ENCODE results near the gene FOXJ3.

Gene FOXJ3

DNA sequence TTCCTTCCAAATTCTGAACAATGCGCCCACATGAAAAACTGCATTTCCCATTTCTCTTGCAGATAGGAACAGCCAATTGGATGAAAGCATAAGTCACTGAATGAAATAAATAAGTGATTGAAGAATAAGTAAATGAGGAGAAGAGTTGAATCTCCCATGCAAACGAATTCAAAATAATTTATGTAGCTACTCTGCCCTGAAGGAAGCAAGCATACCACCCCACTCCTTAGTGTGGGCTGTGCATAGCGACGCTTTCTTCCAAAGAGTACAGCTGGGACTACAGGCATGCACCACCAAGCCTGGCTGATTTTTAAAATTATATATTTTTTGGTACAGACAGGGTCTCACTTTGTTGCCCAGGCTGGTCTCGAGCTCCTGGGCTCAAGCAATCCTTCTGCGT lies 29.1 kb upstream of the FOXJ3 start:
- Histone ChIP-seq H3K4me3 (ENCODE audit: low read depth, low read length) (no peak overlapping the region), H3K27me3 (ENCODE audit: insufficient read depth, low read depth, severe bottlenecking) (no peaks in the 10 kb centered on the region), H3K27ac (no peak overlapping the region), H3K36me3 (no peaks in the 10 kb centered on the region), H3K9me3 (ENCODE audit: severe bottlenecking) (no peaks in the 10 kb centered on the region)
- TF ChIP-seq, protein P1, sequence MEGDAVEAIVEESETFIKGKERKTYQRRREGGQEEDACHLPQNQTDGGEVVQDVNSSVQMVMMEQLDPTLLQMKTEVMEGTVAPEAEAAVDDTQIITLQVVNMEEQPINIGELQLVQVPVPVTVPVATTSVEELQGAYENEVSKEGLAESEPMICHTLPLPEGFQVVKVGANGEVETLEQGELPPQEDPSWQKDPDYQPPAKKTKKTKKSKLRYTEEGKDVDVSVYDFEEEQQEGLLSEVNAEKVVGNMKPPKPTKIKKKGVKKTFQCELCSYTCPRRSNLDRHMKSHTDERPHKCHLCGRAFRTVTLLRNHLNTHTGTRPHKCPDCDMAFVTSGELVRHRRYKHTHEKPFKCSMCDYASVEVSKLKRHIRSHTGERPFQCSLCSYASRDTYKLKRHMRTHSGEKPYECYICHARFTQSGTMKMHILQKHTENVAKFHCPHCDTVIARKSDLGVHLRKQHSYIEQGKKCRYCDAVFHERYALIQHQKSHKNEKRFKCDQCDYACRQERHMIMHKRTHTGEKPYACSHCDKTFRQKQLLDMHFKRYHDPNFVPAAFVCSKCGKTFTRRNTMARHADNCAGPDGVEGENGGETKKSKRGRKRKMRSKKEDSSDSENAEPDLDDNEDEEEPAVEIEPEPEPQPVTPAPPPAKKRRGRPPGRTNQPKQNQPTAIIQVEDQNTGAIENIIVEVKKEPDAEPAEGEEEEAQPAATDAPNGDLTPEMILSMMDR (IDR thresholded peaks at IDR 0.05; ENCODE audit: low read depth, low read length): no peak
- DNase-seq: no peak

DNA sequence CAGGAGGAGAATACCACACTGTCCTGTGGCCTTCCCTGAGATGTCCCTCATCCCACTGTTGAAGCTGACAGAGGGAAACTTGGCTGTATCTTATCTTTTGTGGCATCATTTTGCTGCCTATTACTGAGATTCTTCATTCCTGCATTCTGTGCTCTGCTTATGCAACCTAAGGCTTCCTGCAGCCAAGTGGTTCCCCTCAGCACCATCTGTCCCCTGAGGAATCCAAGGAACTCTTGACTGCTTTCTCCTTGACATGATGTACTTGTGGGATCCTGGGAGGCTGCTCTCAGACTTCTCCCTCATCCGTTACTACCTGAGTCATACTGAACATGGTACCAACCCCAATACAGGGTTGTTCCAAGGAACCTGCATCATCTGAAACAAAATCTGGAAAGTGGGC lies 24.4 kb upstream of the FOXJ3 start:
- Histone ChIP-seq H3K27ac (no peak overlapping the region), H3K36me3 (no peaks in the 10 kb centered on the region), H3K27me3 (ENCODE audit: insufficient read depth, low read depth, severe bottlenecking) (no peaks in the 10 kb centered on the region), H3K9me3 (ENCODE audit: severe bottlenecking) (no peaks in the 10 kb centered on the region), H3K4me3 (ENCODE audit: low read depth, low read length) (no peak overlapping the region)
- TF ChIP-seq, protein P1 (IDR thresholded peaks at IDR 0.05; ENCODE audit: low read depth, low read length): no peak
- DNase-seq: no peak

DNA sequence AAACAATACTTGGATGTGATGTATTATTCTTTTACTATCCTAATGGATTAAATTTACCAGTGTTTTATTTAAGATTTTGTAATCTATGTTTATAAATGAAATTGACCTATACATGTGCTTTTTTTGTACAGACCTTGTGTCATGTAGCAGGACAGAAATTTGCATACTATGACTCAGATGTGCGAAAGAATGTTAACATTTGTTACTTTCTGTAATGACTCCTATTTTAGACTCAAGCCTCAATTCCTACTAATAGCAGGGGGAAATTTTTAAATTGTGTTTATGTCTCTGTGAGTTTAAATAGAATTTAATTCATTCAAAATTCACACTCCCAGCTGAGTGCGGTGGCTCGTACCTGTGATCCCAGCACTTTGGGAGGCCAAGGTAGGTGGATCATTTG lies 23.8 kb upstream of the FOXJ3 start:
- H3K36me3 ChIP-seq: no peaks in the 10 kb centered on the region
- no peak overlapping the region for H3K4me3 ChIP-seq (ENCODE audit: low read depth, low read length)
- no peak overlapping the region for H3K27ac ChIP-seq
- TF ChIP-seq, protein P1 (IDR thresholded peaks at IDR 0.05; ENCODE audit: low read depth, low read length): no peak
- DNase-seq: no peak
- H3K9me3 ChIP-seq (ENCODE audit: severe bottlenecking): no peaks in the 10 kb centered on the region
- H3K27me3 ChIP-seq (ENCODE audit: insufficient read depth, low read depth, severe bottlenecking): no peaks in the 10 kb centered on the region

DNA sequence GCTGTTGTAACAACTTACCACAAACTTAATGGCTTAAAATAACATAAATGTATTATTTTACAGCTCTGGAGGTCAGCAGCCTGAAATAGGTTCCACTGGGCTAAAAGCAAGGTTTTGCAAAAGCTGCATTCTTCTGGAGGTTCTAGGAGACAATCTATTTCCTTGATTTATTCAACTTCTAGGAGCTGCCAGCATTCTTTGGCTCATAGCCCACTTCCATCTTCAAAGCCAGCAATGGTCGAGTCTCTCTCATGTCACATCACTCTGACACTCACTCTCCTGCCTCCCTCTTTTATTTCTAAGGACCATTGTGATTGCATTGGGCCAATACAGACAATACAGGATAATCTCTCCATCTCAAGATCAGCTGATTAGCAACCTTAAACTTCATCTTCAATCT lies 15.1 kb upstream of the FOXJ3 start:
- TF ChIP-seq, protein P1 (IDR thresholded peaks at IDR 0.05; ENCODE audit: low read depth, low read length): no peak
- Histone ChIP-seq H3K4me3 (ENCODE audit: low read depth, low read length) (no peak overlapping the region), H3K27ac (no peak overlapping the region), H3K27me3 (ENCODE audit: insufficient read depth, low read depth, severe bottlenecking) (no peaks in the 10 kb centered on the region), H3K36me3 (no peaks in the 10 kb centered on the region), H3K9me3 (ENCODE audit: severe bottlenecking) (no peaks in the 10 kb centered on the region)
- no peak for DNase-seq

DNA sequence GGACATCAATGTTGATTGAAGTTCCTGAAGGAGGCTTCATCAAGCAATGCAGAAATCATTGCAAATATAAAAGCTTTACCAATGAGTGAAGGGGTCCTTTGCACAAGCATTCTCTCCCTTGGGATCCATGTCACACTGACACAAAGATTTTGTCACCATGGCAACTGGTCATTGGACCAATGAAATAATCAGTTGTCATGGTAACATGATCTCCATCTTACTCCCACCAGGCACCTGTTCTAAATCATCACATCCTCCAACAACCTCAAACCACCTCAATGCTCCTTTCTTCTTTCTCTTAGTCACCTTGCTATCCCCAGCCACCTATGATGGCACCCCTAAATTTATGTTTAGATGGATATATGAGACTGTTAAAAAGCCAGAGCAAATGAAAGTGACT lies 13.5 kb upstream of the FOXJ3 start:
- Histone ChIP-seq H3K27me3 (ENCODE audit: insufficient read depth, low read depth, severe bottlenecking) (no peaks in the 10 kb centered on the region), H3K27ac (no peak overlapping the region), H3K36me3 (no peaks in the 10 kb centered on the region), H3K9me3 (ENCODE audit: severe bottlenecking) (no peaks in the 10 kb centered on the region), H3K4me3 (ENCODE audit: low read depth, low read length) (no peak overlapping the region)
- TF ChIP-seq, protein P1 (IDR thresholded peaks at IDR 0.05; ENCODE audit: low read depth, low read length): no peak
- no peak for DNase-seq

DNA sequence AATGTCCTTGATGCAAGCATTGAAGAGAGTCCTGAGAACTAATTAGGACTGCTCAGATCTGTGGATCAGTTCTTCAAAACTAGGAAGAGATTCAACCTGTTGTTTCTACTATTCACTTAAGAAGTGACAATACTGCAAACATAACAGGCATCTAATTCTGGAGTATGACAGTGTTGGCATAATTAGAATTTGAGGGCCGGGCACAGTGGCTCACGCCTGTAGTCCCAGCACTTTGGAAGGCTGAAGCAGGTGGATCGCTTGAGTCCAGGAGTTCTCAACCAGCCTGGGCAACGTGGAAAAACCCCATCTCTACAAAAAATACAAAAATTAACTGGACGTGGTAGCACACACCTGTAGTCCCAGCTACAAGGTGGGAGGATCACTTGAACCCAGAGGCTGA lies 8.0 kb upstream of the FOXJ3 start:
- Histone ChIP-seq H3K9me3 (ENCODE audit: severe bottlenecking) (no peaks in the 10 kb centered on the region), H3K4me3 (ENCODE audit: low read depth, low read length) (no peak overlapping the region), H3K36me3 (no peaks in the 10 kb centered on the region), H3K27me3 (ENCODE audit: insufficient read depth, low read depth, severe bottlenecking) (no peaks in the 10 kb centered on the region), H3K27ac (no peak overlapping the region)
- DNase-seq: no peak
- TF ChIP-seq, protein P1 (IDR thresholded peaks at IDR 0.05; ENCODE audit: low read depth, low read length): no peak

Measured in WERI-Rb-1 (cell line).